SU-DHL-6 (cell line): Measurements from ENCODE around the gene ST6GAL1.

Source experiments
- CTCF ChIP-seq: fragments of 200-600 bp; sonication (generic); IDR thresholded peaks from one replicate; pipeline ENCODE4 v1.5.1; 2017; ENCODE audit warnings: antibody characterized with exemption, mild to moderate bottlenecking, low read length, moderate library complexity; ENCODE audit not compliant: insufficient read depth, poor library complexity, severe bottlenecking
- EZH2phosphoT487 ChIP-seq: fragments of 200-600 bp; sonication (generic), shearing (Covaris generic); conservative IDR thresholded peaks from 2 replicates; pipeline ENCODE4 v1.6.1; 2018; ENCODE audit warnings: mild to moderate bottlenecking, antibody characterized with exemption, low read length, moderate library complexity, mixed read lengths

GRCh38 chr3:186984064-186984463 lies 53.7 kb downstream of the ST6GAL1 start:
- TF ChIP-seq CTCF (no peak), EZH2phosphoT487 (no peak)
